Stimulated activated CD4-positive, alpha-beta T cell treated with anti-CD3 and anti-CD28 coated beads, TNF-alpha, amount 100 ng/mL, for 1 hour (primary cell): Measurements from ENCODE around the gene ARHGAP24.
"Not testable (repeated sequence)": the region's sequence is repeated elsewhere in the genome, so short reads cannot be mapped to it uniquely, and the experiment has no call there.

Experiments
- DNase-seq, 3 donors: peaks; one replicate each; pipeline ENCODE4 v3.0.0-alpha.2; 2020; ENCODE audit warnings: low read depth in 3 of 3, low spot score in 1 of 3

Gene ARHGAP24

DNA sequence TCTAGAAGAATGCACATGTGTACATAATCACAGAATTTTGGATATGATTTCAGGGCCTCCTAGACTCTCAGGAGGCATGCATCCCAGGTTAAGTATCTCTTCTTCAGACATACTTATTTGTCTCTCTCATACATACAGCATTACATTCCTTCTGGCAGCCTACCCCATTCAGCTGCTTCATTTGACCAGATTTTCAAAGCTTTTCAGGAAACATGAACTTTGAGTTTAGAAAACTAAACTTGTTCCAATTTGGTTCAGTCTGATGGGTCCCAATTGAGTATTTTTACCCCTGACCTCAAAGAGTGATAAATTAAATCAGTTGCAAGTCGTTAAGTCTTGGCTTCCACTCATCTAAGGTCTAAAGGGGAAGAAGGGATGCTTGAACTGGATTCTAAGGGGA, 330.9 kb downstream of the ARHGAP24 start:
- no peak for DNase-seq

DNA sequence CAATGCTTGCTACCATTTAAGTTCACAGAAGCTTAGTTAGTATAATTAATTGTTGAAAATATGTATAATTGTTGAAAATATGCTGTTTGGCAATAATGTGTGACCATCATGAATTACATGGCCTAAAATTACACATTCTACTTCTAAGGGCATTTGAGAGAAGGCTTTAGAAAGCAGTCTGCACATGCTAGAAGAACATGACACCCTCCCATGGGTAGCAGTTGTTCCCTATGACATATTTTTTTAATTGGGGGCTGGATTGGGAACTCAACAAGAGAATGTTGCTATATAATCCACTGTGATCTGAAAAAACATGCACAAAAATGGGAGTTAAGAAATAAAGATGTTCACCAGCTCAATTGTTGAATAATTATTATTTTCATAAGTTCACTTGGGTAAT, 331.4 kb downstream of the ARHGAP24 start:
- no peak for DNase-seq

GRCh38 chr4:85807247-85807950, 332.4 kb downstream of the ARHGAP24 start:
- no peak for DNase-seq

DNA sequence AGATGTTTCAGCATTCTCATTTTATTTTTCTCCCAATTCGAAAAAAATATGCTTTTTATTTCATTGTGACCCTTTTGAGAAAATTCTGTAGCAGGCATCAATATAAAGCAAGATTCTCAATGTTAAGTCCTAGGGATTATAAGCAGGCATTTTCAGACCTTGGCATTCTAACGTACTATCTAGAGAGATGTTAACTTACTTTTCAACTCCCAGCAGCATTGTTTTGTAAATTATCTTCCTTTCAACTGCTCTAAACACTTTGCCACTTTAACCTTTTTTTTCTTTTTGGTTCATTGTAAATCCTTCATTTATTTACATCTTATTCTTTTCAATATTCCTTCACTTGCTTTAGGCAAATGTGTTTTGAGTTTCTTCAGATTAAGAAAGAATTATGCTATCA, 333.2 kb downstream of the ARHGAP24 start:
- no peak for DNase-seq

DNA sequence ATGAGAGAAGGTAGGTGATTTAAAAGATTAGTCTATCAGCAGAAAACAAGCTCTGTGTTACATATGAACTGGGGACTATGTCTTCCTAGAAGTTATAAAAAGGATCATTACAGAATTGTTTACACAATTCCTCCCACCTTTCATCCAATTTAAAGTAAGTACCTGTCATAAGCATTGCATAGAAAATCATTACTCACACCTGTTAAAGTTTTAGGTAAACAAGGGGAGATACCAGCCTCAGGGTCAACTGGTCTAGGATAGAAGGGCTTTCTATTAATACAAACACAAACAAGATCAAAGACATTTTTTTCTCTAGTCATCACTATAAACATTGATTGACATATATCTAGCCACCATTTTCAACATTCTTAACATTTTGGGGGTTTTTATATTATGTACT, 333.9 kb downstream of the ARHGAP24 start:
- DNase-seq, result no peak

- DNase-seq, result no peak
Measured at GRCh38 chr4:85812776-85813175, 337.8 kb downstream of the ARHGAP24 start.

- no peak for DNase-seq
Measured at GRCh38 chr4:85815796-85816459, 341.0 kb downstream of the ARHGAP24 start.

DNA sequence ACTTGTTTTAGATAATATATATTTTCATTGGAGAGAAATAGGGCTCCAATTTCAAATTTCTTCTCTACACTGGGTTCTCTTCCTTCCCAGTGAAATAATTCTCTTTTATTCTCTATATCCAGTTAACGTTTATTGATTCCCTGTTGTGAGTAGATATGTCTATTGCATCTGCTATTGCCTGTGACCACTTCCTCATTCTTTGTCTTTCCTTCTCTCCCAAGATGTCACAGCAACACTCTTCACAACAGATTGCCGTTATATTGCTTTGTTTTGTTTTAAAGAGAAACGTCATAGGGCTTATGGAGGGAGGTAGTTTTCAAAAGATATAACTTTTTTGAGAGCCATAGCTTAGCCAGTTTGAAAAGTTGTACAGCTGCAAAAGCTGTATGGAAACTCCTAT, 343.8 kb downstream of the ARHGAP24 start:
- no peak for DNase-seq

DNA sequence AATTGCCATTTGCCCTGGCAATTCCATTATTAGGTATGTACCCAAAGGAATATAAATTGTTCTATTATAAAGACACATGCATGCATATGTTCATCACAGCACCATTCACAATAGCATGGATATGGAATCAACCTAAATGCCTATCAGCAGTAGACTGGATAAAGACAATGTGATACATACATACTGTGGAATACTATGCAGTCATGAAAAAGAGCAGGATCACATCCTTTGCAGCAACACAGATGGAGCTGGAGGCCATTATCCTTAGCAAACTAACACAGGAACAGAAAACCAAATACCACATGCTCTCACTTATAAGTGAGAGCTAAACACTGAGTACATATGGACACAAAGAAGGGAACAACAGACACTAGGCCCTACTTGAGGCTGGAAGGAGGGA, 345.2 kb downstream of the ARHGAP24 start:
- DNase-seq, result not testable (repeated sequence)

DNA sequence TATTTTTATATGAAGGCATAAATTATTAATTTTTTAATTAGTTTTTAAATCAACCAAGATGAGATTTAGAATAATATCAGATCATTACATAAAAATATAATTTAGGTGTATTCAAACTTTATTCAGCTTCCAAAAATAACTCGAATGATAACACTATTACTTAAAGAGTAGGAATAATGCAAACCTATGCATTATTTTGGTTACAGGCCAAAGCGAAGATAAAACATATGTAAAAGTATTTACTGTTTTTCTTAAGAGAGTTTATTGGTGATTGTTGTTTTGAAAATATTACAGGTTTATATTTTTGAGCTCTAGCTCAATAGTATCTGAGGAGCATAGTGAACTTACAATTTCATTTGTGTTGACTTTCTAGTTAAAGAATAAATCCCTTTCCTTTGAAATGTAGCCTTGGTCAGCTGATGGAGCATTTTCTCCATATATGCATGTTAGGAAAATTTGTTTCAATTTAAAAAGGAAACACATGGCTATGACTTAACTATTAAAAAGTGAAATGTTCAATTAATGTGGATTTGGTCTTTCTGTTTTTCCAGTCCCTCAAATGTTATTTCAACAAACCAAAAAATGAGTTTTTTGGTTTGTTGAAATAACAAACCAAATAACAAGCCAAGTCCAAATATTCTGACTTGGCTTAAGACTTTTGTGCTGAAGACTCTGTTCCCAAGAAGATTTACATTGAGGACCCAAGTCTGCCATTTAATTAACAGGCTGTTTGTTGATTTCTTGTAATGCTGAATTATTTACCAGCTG, 346.9 kb downstream of the ARHGAP24 start:
- DNase-seq, result no peak

DNA sequence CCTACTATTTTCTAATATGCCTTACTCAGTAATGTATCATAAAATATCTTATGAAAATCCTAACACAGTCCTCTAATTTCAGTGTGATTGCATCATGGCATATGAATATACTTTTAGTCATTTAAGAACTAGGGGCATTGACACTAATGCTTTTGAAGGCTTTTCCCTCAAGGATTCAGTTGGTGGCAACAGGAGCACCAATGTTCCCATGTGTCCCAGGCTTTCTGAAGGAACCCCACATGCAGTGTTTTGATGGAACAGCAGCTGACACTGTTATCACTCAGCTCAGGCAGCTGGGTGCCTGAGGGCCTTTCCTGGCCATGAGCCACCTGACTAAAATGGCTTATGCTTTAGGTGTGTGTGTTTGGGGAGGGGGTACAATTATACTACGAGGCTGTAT, 348.3 kb downstream of the ARHGAP24 start:
- no peak for DNase-seq

GRCh38 chr4:85824166-85824945, 349.4 kb downstream of the ARHGAP24 start:
- DNase-seq, result no peak

- no peak for DNase-seq
Measured at GRCh38 chr4:85826060-85826678, 351.2 kb downstream of the ARHGAP24 start.

- DNase-seq, result no peak
Measured at GRCh38 chr4:85828027-85828890, 353.3 kb downstream of the ARHGAP24 start.

DNA sequence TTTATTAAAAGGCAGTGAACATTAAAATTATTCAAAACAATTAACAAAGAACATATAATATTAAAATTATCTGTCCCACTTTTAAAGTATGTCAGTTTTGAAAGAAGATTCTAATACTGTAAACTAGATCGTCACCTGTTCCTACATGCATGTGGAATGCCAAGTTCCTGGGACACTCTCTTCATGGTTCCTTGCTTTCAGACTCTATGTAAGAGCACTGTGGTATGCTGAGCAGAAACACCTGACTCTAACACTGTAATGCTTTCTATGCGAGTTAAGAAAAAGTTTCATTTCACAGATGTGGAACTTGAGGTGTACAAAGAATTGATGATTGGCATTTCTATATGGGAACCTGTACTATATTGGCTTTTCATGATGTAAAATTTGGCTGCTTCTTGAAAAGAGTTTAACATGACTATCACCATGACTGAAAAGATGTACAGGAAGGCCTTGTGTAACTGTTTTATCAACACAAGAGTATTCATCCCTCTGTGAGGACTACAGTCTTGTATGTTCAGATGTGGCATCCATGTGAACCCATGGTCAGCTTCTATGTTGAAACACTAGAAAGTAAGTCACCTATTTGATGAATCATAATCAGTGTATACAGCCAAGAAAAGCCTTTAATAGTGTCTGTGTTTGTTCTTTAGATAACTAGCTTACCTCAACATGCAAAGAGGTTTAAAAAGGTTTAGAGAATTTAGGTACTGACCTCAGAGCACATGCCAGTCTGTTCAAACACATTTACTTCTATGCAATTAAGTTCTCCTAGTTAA, 354.5 kb downstream of the ARHGAP24 start:
- no peak for DNase-seq

DNA sequence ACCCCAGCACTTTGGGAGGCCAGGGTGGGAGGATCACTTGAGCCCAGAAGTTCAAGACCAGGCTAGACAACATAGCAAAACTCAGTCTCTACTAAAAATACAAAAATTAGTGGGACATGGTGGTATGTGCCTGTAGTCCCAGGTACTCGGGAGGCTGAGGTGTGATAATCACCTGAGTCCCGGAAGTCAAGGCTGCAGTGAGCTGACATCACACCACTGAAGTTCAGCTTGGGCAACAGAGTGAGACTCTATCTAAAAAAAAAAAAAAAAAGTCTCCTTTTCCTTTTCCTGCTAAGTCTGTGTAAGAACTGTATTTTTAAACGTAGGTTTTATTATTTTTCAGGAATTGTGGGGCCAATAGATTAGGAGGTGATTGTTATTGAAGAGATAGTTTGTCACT, 356.7 kb downstream of the ARHGAP24 start:
- DNase-seq, result no peak

- no peak for DNase-seq
Measured at GRCh38 chr4:85833302-85833701, 358.4 kb downstream of the ARHGAP24 start.

GRCh38 chr4:85834934-85835333, 360.0 kb downstream of the ARHGAP24 start:
- no peak for DNase-seq
